ENCODE results near the gene F2RL2. TPM values are rescaled to one million over a fixed set of nuclear protein-coding genes. Genes with fewer than 3 reads are reported as not detected.

Gene F2RL2
- total RNA-seq, 4 donors from 2014 or later = 2.8 to 7.1 (median 4.6) TPM

DNA sequence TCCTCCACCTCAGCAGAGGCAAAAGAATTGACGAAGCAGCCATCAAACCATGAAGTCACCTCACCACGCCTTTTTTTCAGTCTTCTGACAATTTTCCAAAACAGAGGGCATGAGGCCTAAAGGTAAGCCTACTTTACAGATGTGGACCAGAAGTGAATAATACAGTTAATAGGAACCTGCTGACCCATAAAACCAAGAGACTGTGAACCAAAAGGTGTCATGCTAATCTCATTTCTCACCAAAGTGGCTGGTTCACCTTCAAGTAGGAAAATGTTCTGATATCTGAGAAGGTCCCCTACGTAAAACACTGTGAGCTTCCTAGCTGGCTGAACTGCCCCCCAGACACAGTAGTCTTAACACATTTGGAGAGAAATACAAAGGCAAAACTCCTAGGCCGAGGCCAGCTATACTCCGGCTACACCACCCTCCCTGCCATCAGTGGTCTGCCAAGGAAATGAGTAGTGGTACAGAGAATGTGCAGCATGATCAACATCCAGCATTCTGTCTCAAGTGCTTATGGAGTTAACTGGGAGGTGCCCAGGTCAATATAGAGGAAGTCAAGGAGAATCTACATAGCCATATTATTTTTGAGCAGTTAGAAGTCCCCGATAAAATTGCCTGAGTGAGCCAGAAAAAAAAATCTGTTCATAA, 19.3 kb upstream of the F2RL2 start:
- no peak overlapping the region for H3K27ac ChIP-seq (replicated peaks in 1 of 4)

DNA sequence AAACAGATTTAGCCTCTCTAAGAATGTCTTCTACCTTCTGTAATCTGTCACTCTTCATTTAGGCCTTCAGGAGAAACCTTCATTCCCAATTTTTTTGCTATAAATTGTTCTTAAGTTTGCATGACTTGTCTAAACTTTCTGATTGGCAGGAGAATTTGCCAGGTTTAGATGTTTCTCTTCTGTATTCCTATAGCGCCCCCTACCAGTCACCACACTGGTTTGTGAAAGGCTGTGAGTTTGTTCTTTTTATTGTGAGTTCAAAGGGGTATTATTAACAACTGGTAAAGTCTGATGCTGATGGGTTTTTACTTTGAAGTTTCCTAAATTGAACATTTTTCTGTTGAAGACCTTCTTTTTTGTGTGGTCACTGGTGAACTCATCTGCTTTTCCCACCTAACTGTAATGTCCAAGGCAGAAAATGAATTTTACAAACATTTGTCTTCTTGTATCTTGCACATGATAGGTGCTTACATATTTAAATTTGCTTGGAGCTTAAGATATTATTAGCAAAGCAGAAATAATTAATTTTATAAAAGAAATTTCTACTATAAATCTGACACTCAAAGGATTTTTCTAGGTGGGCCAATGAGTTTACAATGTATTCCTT, 18.4 kb upstream of the F2RL2 start:
- WGBS = 15% methylated on average over 1 of the region's 1 CpG
- H3K27me3 ChIP-seq = no peaks in the 10 kb centered on the region
- H3K9me3 ChIP-seq = no peaks in the 10 kb centered on the region
- intact Hi-C loops (cut with DNase I) = loop anchor here (2.0 kb wide), 1 partner anchor 39 kb away; no protein-coding TSS in a partner anchor
- no peak overlapping the region for H3K4me3 ChIP-seq
- no peak for TF ChIP-seq EP300 (IDR thresholded peaks at IDR 0.05)
- TF ChIP-seq, protein P1, sequence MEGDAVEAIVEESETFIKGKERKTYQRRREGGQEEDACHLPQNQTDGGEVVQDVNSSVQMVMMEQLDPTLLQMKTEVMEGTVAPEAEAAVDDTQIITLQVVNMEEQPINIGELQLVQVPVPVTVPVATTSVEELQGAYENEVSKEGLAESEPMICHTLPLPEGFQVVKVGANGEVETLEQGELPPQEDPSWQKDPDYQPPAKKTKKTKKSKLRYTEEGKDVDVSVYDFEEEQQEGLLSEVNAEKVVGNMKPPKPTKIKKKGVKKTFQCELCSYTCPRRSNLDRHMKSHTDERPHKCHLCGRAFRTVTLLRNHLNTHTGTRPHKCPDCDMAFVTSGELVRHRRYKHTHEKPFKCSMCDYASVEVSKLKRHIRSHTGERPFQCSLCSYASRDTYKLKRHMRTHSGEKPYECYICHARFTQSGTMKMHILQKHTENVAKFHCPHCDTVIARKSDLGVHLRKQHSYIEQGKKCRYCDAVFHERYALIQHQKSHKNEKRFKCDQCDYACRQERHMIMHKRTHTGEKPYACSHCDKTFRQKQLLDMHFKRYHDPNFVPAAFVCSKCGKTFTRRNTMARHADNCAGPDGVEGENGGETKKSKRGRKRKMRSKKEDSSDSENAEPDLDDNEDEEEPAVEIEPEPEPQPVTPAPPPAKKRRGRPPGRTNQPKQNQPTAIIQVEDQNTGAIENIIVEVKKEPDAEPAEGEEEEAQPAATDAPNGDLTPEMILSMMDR (IDR thresholded peaks at IDR 0.05) = peak; percentile 41 to 52 (median 43)
- DNase-seq (ENCODE audit: extremely low spot score) = no peak
- H3K36me3 ChIP-seq = no peaks in the 10 kb centered on the region
- H3K4me1 ChIP-seq = no peaks in the 10 kb centered on the region
- H3K27ac ChIP-seq (replicated peaks in 1 of 4) = no peak overlapping the region

More for the DNA sequence above, 19.3 kb upstream of the F2RL2 start:
- Histone ChIP-seq H3K36me3 (no peaks in the 10 kb centered on the region), H3K4me3 (no peak overlapping the region), H3K9me3 (no peaks in the 10 kb centered on the region), H3K27me3 (no peaks in the 10 kb centered on the region), H3K4me1 (no peaks in the 10 kb centered on the region)
- TF ChIP-seq, protein P1 (IDR thresholded peaks at IDR 0.05) = no peak
- TF ChIP-seq POLR2A (IDR thresholded peaks at IDR 0.05; ENCODE audit: low read depth) (no peak), EP300 (IDR thresholded peaks at IDR 0.05) (no peak), POLR2AphosphoS5 (IDR thresholded peaks at IDR 0.05) (no peak)
- 88% methylated on average over 6 of the region's 6 CpGs for WGBS
- intact Hi-C loops (cut with DNase I) = no loop called here
- no peak for DNase-seq (ENCODE audit: extremely low spot score)

- no peaks in the 10 kb centered on the region for H3K4me1 ChIP-seq
- peak overlapping the region in 1 of 4 donors; percentile 6 for H3K27ac ChIP-seq (replicated peaks in 1 of 4)
- WGBS = 80% methylated on average over 1 of the region's 1 CpG
- H3K4me3 ChIP-seq = no peak overlapping the region
- H3K36me3 ChIP-seq = no peaks in the 10 kb centered on the region
- DNase-seq (ENCODE audit: extremely low spot score) = no peak
- intact Hi-C loops (cut with DNase I) = no loop called here
- no peaks in the 10 kb centered on the region for H3K9me3 ChIP-seq
- TF ChIP-seq EP300 (IDR thresholded peaks at IDR 0.05) (no peak), POLR2A (IDR thresholded peaks at IDR 0.05; ENCODE audit: low read depth) (no peak), POLR2AphosphoS5 (IDR thresholded peaks at IDR 0.05) (no peak)
- TF ChIP-seq, protein P1 (IDR thresholded peaks at IDR 0.05) = no peak
- H3K27me3 ChIP-seq = no peaks in the 10 kb centered on the region
Observed at GRCh38 chr5:76638479-76638878, 15.3 kb upstream of the F2RL2 start.

GRCh38 chr5:76637490-76637889, 14.3 kb upstream of the F2RL2 start:
- Histone ChIP-seq H3K4me3 (no peak overlapping the region), H3K27ac (replicated peaks in 1 of 4) (no peak overlapping the region), H3K9me3 (no peaks in the 10 kb centered on the region), H3K36me3 (no peaks in the 10 kb centered on the region), H3K4me1 (no peaks in the 10 kb centered on the region), H3K27me3 (no peaks in the 10 kb centered on the region)
- TF ChIP-seq POLR2AphosphoS5 (IDR thresholded peaks at IDR 0.05) = no peak
- TF ChIP-seq, protein P1 (IDR thresholded peaks at IDR 0.05) = no peak
- no peak for TF ChIP-seq POLR2A (IDR thresholded peaks at IDR 0.05; ENCODE audit: low read depth)
- TF ChIP-seq EP300 (IDR thresholded peaks at IDR 0.05) = no peak
- no peak for DNase-seq (ENCODE audit: extremely low spot score)
- intact Hi-C loops (cut with DNase I) = no loop called here
- WGBS = 98% methylated on average over 2 of the region's 2 CpGs

All from esophagus muscularis mucosa (tissue), 4 donors.